ENCODE measurements around the gene LDLRAD3.

Gene LDLRAD3

GRCh38 chr11:35928688-35929395 is 15.0 kb upstream of the LDLRAD3 start:
- no peak for DNase-seq

DNA sequence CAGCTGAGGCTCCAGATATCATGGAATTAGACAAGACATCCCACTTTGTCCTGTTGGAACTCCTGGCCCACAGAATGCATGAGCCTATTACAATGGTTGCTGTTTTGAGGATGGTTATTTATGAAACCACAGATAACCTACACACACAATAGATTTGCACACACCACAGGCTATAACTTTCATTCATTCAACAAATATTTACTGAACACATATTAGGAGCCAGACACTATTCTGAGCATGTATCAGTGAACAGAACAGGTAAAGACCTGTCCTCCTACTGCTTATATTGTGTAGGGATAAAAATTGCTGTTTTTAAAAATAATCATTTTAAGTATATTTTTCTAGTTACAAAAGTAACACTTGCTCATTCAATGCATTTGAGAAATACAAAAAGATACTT is 13.4 kb upstream of the LDLRAD3 start:
- no peak for DNase-seq

- no peak for DNase-seq
These were observed 11.7 kb upstream of the LDLRAD3 start for GRCh38 chr11:35932121-35932520.

GRCh38 chr11:35932681-35933319 is 11.1 kb upstream of the LDLRAD3 start:
- no peak for DNase-seq

GRCh38 chr11:35933320-35933871 is 10.5 kb upstream of the LDLRAD3 start:
- no peak for DNase-seq

GRCh38 chr11:35934271-35934670 is 9.6 kb upstream of the LDLRAD3 start:
- DNase-seq = no peak

GRCh38 chr11:35934981-35935380 is 8.9 kb upstream of the LDLRAD3 start:
- DNase-seq = no peak

DNA sequence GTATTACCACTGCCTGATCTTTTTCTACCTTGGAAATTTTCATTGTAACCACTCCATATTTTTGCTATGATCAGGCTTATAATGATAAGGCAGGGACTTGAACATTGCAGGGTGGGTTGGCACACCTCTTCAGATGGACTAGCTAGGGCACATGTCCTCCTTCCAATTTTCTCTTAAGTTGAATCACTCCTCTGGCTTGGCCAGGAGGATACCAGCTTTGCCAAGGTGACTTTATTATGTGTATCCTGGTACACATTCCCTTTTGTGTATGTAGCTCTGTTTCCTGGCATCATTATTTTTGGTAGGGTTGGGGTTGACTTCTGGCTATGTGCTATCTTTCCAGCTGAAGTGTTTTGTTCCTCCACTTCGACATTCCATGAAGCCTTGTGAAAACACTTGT is 8.5 kb upstream of the LDLRAD3 start:
- DNase-seq = no peak

GRCh38 chr11:35937111-35937510 is 6.8 kb upstream of the LDLRAD3 start:
- no peak for DNase-seq

DNA sequence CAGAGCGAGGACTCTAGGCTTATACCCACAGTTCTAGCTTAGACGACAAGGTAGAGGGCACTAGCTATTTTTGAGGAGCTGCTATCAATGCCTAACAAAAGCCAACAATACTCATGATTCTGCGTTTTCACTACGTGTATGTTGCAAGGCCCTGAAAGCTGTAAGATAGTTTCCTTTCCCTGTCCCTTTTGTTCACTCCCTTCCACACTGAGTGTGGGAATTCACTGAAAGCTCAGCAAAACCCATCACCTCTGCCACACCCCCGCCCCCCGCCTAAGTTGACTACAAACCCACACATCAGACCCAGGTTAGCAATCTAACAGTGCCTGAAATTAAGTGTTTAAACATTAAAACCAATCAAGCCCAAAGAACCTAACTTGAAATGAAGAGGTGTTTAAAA is 6.2 kb upstream of the LDLRAD3 start:
- no peak for DNase-seq

DNA sequence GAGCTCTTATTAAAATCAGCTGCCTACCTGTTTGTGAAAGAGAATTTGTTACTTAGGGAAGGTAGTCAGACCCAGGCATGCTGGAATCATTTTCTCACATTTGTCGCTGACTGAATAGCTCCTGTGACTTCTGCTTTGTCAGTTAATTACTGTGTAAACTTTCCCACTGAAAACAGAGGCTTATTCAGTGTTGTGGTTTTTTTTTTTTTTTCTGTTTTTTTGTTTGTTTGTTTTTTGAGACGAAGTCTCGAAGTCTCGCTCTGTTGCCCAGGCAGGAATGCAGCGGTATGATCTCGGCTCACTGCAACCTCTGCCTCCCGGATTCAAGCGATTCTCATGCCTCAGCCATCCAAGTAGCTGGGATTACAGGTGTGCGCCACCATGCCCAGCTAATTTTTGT is 5.6 kb upstream of the LDLRAD3 start:
- no peak for DNase-seq

DNA sequence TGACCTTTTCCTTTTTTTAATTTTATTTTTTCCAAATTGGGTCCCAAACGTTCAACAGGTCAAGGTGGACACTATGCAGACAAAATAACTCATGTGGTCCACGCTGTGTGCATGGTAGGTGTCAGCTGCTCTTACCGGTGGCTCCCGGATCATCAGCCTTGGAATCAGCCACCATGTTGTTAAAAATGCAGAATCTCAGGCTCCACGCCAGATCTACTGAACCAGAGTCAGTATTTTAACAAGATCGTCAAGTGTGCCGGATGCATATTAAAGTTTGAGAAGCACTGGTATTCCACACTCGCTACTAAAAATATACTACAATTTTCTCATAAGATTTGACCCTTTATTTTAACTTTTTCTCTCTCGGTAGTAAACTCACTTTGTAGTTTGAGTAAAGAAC is 553 bp upstream of the LDLRAD3 start:
- DNase-seq = no peak

- no peak for DNase-seq
These were observed 758 bp downstream of the LDLRAD3 start for GRCh38 chr11:35944503-35945136.

DNA sequence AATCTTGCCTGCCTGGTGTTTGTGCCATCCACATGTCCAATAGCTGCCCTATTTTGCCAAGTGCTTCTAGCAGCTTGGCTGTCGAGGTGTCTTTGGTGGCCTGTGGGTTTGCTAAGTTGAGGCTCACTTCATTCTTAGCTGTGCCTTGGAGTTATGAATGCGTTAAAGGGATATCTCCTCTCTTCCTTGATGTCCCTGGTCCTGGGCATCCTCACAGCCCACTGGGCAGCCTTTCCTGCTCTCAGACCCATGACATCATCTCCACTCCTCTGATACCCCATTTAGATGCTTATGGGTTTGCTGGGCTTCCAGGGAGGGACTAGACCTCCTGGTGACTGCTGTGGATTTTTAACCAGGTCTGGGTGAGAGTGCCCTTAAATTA is 1.3 kb downstream of the LDLRAD3 start:
- DNase-seq = no peak

GRCh38 chr11:35946766-35947165 is 2.9 kb downstream of the LDLRAD3 start:
- DNase-seq = no peak

DNA sequence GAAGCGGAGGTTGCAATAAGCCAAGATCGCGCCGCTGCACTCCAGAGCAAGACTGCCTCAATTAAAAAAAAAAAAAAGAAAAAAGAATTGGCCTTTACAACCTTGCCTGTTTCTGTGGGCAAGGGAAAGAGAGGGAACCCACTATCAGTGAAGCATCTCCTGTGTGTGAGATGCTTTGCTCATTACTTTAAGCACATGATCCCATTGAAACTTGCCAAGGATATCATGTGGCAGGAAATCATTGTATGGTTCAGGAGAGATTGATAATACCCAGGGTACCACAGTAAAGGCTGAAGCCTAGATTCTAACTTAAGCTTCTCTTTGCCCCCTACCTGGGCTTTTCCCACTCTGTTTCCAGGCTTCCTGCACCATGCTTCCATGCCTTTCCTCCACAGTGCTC is 3.6 kb downstream of the LDLRAD3 start:
- no peak for DNase-seq

- no peak for DNase-seq
These were observed 5.4 kb downstream of the LDLRAD3 start for GRCh38 chr11:35949242-35949641.

DNA sequence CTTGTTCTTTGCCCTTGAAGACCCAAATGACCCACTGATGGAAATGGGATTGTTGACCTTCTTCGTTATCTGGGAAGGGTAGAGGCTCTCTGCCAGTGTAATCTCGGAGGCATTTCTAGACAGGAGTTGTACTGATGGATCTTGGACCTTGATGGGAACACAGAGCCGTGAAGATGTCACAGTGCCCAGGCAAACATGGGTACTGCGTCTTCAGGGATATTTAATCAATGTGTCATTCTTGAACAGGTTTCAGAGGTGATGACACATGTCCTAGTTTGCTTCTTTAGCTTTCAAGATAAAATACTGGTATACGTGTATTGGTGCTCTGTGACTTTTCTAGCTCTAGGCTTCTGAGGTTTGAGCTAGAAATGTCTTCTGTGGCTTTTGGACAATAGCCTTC is 6.2 kb downstream of the LDLRAD3 start:
- DNase-seq = no peak

GRCh38 chr11:35951680-35952079 is 7.8 kb downstream of the LDLRAD3 start:
- peak; percentile 29 for DNase-seq

DNA sequence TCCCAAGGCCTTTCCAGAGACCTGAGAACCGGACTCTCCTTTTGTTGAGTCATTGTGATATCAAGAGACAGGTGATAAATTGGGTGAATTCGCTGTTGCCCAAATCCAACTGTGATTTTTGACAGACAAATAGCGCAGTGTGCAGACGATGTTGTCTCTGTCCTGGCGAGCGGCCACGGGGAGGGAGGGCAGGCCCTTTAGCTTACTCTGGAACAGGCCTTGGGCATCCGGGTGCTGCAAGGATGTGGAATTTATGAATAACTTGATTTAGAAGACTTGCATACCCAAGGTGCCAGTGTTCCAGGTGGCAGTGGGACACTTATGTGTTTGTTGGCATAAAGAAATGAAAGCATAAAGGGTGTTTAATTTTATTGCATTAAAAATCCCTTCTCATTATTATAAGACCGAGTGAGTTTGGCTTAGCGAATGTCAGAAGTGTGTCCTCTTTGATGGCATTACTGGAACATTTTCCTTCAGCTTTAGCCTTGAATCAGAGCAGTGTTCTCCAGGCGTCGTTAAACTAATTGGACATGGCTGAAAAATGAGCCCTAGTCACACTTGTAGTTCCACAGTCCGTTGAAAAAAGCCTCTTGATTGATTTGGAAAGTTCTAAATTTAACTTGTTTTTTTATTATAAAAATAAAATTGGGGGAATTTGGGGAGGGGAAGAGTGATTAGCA is 9.4 kb downstream of the LDLRAD3 start:
- peak; percentile 36 for DNase-seq

DNA sequence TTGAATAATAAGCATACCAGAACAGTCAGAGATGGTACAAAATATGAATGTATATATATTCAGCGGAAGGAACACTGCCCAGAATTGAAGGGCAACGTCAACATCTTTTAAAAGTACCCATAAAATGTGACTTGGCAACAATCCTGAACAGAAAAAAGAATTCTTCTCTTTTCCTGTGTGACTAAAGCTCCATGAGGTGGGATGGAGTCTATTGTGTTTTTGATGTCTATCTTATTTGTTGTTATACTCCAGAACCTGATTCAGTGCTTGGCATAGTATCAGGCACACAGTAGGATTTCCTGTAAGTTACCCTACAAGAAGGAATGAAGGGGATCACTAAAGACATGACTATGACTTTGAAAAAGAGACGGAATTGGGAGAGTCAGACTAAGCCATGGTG is 10.3 kb downstream of the LDLRAD3 start:
- no peak for DNase-seq

- no peak for DNase-seq
These were observed 11.8 kb downstream of the LDLRAD3 start for GRCh38 chr11:35955636-35956035.

DNA sequence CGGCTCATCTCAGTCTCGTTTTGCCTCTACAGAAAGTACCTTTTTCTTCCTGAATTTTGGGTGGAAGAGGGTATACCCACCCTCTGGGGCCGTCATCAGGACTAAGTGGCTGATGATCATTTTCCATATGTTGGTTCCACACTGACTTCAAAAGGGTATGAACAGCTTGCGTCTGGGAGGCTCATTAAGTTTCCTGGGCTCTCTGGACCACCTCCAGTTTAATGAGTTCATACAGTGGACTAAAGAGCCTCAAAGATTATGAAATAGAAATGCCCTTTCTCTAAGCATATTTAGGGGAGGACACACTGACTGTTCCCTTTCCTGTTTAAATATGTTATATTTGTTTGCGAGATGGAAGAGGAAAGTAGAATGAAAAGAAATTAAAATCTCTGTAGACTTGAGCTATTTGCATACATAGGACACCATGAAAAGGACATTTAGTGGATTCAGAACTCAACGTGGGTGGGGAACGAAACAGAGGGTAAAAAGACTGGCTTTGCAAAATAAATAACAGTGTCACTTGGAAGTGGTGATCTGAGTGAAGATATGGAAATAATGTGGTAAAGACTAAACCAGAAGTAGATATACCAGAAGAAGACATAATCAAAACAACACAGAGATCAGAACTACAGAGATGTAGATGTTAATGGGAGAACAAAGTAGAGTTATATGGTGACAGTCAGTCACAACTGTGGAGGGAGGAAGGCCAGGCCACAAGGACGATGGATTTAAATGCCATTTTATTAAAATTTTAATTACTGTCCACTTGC is 18.7 kb downstream of the LDLRAD3 start:
- DNase-seq = peak; percentile 28
